ENCODE results near the gene S100A7A.
"Not testable (repeated sequence)": the region's sequence is repeated elsewhere in the genome, so short reads cannot be mapped to it uniquely, and the experiment has no call there.

S100A7A gene

DNA sequence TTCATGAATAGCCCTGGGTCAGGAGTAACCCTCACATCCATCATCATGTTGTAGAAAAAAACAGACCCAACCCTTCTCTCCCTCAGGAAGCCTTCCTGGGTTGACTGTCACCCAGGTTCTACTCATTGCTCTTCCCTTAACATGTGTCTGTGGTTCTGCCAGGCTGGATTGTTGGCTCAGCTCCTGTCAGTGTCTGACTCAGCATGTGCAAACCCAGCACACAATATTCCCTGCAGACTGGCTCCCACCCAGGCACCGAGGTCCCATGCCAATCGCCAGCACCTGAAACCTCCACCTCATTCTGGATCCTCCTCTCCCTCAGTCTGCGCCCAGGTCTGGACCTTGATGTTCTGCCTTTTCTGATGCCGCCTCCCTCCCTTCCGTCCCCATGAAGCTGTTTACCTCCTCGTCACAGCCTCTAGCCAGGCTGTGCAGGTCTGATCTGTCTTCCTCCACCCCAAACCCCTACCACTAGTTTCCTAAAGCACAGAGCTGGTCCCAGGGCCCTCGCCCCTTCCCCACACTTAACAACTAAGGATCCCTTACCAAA, 21.1 kb upstream of the S100A7A start:
- DNase-seq (ENCODE audit: low read depth in 2 of 2) = no peak

DNA sequence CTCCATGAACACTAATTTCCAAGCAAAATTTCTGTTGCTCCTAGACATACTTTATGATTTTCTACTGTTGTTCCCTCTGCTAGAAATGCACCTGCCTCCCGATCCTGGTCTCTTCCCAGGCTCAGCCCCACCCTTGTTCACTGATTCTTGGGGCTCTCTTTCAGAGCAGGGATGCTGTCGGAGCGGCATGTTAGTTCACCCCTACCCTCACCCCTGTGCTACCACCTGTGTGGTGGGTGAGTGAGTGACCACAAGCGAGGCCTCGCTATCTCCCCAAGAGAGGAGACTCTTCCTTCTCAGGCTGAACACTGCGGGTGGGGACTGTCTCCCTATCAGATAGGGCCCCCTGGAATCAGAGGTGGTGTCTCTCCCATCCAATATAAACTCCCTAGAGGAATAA, 20.5 kb upstream of the S100A7A start:
- no peak for DNase-seq (ENCODE audit: low read depth in 2 of 2)

DNA sequence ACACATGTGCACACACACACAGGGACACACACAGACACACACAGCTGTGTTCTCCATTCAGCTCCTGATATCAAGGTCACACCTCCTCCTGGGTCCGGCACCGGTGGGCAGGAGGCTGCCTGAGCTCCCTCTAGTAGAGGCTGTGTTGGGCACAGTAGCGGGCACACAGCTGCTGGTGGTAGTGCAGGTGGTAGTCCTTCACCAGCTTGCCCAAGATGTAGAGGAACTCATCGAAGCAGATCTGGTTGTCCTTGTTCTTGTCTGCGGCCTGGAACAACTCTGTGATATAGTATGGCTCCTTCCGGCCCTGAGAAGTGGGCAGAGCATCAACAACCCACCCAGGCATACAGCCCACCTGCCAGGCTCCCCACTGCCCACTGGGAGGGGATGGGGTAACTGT, 19.9 kb upstream of the S100A7A start:
- no peak for DNase-seq (ENCODE audit: low read depth in 2 of 2)

DNA sequence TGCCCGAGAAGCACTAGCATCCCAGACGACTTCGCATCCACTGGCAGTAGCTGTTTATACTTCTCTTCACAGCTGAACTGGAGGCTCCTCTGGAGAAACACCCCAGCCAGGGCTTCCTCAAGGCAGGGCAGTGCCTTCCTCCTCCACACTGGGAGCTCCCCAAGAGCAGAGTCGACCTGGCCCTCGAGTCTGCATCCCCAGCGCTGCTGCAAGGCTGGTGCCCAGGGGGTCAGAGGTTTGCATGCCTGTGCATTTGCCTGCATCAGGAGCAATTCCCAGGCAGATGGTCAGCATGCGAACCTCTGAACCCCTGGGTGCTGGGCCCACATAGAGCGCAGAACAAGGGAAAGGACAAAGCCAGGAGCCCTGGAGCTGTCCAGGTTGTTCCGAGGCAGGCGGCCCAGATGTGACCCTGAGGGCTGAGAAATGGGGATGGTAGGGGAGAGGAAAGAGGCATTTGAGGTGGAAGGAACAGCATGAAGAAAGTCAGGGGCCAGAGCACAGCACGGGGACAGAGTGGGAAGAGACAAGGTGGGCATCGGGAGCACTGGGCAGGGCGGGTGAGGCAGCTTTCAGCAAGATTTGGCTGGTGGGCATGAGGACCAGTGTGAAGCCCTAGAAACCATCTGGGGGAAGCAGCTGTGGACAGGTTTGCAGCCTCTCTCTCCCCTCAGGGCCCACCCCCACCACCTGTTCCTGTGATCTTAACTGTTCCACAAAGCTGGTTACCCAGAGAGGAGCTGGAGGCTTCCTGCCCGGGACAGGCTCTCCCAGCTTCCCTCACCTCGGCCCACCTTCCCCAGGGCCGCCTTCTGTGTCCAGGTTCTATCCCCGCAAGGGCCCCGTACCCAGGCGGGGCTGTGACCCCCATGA, 19.0 kb upstream of the S100A7A start:
- DNase-seq (ENCODE audit: low read depth in 2 of 2) = no peak

DNA sequence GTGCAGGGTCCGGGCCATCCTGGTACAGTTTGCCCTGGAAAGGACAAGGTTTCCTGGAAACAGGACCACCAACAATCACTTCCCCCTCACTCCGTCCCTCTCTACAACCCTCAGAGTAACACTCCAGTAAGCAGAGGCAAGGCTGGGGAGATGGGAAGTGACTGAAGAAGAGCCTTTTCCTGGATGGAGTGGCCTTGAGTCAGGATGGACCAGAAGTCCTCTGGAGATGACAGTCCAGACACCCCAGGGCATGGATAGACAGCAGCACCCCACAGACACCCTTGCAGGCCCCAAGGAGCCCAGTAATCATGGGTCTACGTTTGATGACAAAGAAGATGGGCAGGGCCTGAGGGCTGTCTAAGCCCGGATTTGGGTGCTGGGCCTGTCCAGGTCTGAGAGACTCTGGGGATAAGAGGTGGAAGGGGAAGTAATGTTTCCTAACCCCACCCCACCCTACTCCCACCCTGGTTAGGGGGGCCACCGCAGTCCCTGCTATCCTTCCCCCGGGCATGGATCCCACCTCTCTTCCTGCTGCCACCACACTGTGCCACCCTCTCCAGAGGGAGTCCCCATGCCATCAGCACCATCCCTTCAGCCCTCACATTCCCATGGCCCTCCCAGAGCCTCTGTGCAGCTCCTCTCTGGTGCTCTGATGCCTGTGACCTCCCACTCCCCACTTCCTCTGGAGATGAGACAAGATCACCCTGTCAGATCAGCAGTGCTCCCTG, 18.2 kb upstream of the S100A7A start:
- no peak for DNase-seq (ENCODE audit: low read depth in 2 of 2)

DNA sequence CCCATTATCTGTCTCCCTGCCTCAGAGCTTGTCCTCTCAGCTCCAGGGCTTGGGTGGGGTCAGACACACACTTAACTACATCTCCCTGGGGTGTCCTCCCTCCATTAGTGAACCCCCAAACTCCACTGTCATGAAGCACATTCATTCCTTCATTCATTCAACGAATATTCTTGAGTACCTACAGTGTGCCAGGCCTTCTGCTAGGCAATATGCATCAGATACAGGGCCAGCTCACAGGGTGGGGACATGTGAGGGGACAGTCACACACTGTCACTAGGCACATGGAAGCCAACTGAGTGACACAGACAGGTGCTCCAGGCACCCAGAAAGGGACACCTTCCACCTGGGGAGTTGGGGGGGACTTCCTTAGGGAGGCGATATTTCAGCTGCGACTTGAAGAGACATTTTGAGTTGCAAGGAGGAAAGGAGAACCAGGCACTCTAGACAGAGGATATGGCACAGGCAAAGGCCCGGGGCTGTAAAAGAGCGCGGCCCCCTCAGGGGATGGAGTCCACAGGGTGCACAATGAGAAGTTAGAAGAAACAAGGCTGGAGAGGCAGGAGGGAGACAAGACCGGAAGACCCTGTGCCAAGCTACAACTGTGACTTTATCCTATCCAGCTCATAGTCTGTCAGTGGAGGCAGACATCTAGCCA, 16.8 kb upstream of the S100A7A start:
- DNase-seq (ENCODE audit: low read depth in 2 of 2) = no peak

DNA sequence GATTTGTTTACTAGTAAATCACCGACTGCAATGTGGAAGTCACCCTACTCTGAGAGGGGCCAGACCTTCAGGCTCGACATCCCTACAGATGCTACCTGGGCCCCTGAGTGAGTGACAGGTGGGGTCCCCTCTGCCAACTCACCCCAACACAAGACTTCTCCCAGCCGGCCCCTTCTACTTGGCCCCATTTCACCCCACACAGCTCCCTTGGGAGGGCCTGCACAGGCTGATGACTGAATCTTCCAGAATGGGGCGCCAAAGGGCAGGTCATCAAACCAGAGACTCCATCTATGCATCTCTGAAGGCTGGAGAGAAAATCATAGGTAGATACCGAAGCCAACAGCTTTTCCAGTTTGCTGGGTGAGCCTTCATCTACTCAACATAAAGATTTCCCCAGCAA, 16.1 kb upstream of the S100A7A start:
- DNase-seq (ENCODE audit: low read depth in 2 of 2) = no peak

DNA sequence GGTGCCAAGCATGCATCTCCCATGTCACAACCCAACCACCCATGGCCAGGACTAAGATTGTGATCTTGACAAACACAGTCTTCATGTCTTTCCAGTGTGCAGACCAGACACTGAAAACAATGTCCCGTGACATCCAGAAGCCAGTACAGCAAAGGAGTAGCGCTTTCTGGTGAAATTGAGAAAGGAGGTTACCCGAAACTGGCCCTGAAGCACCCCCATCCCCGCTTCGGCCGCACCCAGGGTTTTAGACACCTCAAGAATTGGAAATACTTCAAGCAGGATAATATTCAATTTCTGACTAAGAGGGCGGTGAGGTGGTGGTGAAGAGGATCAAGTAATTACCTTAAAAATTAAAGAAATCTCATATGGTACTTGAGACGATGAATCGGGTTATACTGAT, 14.9 kb upstream of the S100A7A start:
- DNase-seq (ENCODE audit: low read depth in 2 of 2) = no peak

DNA sequence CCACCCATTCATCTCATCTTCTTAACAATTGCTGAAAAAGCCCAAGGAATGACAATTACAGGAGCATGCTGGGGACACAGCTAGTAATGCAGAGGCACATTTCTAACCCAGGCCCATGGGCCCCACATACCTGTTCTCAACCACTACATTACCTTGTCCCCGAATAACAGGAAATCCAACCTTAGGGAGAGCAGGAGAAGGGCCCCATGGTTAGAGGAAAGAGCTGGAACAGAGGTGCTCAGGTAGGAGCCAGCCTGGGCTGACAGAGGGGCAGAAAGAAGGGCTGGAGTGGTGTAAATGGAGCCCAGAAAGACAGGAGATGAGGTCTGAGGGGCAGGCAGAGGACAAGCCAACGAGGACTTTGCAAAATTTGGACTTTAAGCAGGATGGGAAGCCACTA, 14.1 kb upstream of the S100A7A start:
- DNase-seq (ENCODE audit: low read depth in 2 of 2) = no peak

DNA sequence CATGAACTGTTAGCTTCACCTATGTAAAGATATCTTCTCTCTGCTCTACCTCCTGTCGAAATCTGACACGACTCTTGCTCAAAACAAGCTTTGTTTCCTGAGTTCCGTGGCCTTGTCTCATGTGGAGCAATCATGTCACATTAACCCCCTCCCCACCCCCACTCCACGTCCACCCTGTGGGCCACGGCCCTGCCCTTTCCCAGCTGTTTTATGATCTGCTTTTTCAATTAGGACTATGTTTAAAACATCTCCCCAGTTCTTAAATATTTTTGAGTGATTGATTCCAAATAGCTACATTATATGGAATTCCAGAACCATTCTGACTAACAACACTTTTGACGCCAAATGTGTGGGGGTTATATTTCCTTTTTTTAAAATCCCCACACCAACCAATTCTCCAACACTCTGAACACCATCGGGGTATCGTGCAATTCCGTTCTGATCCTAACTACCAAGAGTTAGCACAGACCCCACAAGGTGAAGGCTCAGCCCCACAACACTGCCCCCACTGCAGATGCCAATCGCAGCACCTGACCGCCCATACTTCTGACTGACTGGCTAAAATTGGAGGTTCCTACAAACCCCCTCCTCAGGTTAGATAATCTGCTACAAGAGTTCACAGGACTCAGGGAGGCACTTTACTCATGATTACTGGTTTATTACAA, 12.8 kb upstream of the S100A7A start:
- no peak for DNase-seq (ENCODE audit: low read depth in 2 of 2)

DNA sequence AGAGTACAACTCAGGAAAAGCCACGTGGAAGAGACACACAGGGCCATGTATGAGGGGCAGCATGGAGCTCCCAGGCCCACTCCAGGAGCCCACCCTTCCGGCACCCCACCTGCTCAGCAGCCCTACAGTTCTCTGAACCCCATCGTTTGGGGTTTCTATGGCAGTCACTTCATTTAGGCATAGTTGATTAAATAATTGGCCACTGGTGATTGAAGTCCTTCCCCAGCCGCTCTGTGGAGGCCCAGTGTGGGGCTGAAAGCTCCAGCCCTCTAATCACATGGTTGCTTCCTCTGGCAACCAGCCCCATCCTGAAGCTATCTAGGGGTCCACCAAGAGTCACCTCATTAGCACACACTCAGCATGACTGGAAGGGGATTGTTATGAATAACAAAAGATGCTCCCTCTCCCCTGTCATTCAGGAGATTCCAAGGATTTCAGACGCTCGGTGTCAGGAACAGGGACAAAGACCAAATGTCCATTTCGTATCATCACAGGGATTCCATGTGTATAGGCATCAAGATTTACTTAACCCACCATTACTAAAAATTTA, 12.2 kb upstream of the S100A7A start:
- no peak for DNase-seq (ENCODE audit: low read depth in 2 of 2)

DNA sequence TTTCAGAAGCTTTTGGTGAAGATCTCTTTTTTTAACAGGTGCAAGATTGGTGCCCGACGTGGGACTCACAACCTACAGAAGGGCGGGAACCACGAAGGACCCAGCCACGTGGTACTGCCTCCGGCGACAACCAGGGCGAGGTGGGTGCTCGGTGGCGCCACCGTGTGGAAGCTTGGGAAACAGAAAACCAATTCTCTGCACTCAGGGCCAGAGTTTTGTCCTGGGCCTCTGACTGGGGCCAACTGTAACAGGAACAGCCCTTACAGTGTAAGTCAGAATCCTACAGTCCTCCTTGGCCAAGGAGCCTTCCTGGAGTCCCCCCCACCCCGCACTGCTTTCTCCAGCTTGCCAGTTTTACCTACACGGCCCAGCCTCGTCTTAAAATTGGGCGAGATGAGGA, 11.6 kb upstream of the S100A7A start:
- peak; percentile 52 to 60 for DNase-seq (ENCODE audit: low read depth in 2 of 2)

DNA sequence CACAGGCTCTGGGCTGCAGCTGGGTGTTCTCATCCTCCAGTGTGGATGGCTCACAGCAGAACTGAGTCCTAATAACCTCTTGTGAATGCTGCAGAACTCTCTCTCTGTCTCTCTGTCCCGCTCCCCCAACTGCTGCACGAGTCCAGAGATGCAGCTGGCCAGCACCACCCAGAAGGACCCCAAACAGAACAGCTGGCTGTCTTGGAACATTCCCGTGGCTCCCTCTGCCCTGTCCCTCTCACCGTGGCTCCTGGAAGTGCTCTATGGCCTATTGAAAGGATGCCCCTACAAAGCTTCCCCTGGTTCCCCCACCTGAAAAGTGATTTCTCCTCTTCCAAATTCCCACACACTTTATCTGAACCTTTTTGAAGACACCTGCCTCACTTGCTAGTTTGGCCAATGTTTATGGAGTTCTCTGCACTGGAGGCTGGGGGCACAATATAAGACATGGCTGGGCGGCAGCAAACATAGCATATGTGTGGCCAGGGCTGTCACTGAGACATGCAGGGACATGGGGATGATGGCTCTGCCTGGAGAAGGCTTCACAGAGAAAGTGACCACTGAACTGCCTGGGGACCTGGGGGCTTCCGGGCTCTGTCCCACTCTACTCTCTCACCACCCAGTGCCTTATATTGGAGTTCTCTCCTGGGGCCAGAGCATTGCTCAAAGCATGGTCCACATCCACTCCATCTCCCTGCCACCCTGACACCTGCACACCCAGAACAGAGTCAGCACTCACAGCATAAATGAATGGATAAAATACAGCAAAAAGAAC, 10.3 kb upstream of the S100A7A start:
- not testable (repeated sequence) for DNase-seq (ENCODE audit: low read depth in 2 of 2)

DNA sequence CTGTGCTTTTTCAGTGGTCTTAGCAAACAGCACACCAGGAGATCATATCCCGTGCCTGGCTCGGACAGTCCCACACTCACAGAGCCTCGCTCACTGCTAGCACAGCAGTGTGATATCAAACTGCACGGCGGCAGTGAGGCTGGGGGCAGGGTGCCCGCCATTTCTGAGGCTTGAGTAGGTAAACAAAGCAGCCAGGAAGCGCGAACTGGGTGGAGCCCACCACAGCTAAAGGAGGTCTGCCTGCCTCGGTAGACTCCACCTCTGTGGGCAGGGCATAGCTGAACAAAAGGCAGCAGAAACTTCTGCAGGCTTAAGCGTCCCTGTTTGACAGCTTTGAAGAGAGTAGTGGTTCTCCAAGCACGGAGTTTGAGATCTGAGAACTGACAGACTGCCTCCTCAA, 9.0 kb upstream of the S100A7A start:
- not testable (repeated sequence) for DNase-seq (ENCODE audit: low read depth in 2 of 2)

DNA sequence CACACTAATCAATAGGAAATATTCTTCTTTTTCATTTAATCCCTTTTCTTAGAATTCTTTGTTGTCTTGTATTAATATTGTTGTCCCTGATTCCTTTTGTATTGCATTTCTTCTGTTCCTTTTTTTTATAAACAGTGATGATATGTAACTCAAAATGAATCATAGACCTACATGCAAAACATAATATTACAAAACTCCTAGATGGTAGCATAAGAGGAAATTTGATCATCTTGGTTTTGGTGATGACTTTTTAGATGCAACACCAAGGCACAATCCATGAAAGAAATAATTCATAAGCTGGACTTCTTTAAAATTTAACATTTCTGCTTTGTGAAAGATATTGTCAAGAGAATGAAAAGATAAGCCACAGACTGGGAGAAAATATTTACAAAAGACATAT, 2.4 kb upstream of the S100A7A start:
- DNase-seq (ENCODE audit: low read depth in 2 of 2) = not testable (repeated sequence)

DNA sequence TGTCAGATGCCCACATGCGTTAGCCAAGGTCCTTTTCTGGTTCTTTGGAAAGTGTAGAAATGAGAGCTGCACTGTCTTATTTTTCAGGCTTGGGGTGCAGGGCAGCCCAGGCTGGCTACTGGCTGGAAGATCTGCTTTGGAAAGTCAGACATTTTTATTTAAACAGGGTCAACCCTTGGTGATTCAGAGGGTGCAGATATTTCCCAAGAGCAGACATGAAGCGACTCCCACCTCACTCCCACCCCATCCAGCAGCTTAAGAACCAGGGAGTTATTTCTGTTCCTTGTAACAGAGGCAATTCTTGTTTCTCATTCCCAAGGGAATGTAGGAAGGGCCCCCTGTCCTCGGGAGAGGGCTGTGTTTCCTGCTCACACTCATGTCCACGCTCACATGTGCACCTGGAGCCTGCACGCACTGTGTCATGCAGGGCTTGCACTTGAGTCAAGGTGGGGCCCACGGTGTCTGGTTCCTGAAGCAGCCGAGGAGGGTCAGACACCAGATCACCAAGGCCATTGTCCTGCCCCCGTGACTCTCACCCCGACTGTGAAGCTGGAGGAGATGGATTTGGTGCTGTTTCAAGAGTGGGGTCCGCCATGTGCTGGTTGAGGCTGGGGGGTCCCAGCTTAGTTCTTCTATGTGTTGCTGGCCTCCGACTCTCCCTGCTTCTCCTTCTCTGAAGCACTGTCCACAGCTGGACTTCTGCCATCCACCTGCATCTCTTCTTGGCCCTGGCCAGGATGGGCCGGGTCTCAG, 992 bp downstream of the S100A7A start:
- no peak for DNase-seq (ENCODE audit: low read depth in 2 of 2)

DNA sequence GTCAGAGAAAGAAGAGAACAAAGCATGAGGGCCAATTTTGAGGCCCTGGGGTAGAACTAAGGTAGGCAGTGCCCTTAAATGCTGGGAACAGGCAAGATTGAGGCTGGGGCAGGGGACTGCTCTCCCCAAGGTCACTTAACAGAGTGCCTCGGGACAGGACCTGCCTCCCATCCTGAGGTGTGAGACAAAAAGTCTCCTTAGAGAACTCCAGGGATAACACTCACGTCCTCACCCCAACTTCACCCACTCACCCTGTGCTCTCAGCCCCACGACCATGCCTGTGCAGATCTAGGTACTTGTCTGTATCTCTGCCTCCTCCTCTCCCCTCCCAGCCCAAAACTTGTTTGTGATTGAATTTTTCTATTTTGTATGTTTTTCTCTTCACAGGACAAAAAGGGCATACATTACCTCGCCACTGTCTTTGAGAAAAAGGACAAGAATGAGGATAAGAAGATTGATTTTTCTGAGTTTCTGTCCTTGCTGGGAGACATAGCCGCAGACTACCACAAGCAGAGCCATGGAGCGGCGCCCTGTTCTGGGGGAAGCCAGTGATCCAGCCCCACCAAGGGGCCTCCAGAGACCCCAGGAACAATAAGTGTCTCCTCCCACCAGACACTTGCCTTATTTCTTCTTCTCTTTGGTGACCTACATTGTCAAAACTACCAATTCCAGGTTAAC, 2.6 kb downstream of the S100A7A start:
- DNase-seq (ENCODE audit: low read depth in 2 of 2) = not testable (repeated sequence)

DNA sequence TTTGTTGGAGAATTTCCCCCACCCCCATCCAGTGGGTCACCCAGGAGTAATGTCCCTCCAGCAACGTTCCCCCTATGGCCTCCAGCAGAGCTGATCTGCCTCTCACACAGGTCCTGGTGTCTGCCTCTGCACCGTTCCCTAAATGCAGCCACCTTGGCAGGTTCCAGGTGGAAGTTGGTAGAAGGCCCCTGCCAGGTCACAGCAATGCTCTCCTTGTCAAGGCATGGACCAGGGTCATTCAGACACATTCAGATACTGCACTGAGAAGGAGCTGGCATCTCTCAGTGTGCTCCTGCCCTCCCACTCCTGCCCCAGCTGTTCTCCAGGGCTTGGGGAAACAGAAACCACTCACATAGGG, 3.1 kb downstream of the S100A7A start:
- not testable (repeated sequence) for DNase-seq (ENCODE audit: low read depth in 2 of 2)

DNA sequence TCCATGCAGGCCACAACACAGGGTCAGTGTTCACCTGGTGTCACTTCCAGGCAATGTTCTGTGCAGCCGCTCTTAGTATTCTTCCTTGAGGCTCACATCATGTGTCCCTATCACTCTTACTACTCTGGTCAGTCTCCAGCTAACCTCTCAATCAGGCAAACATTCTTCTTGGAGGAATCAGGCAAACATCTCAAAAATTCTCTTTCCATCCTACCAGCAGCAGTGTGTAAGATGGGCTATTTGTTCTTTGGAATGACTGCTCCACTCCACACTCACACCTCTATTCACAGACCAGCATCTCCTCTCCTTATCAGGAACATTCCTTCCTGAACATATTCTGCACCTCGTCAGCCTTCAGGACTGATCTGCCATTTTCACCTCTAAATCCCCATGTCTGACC, 4.0 kb downstream of the S100A7A start:
- DNase-seq (ENCODE audit: low read depth in 2 of 2) = no peak
